BJ (cell line): ENCODE results near the gene TIMP1. TPM values are rescaled to one million over a fixed set of nuclear protein-coding genes. Genes with fewer than 3 reads are reported as not detected.

ENCODE experiments used
- CTCF ChIA-PET: fragments of 350-600 bp; formaldehyde crosslinking; extraction: SDS; loops from one replicate; lab custom pipeline; 2021; ENCODE audit warnings: antibody characterized with exemption, inconsistent platforms; lab: Yijun Ruan, JAX
- POLR2A ChIA-PET: fragments of 300-600 bp; sonication (Branson Sonifier 250); formaldehyde crosslinking; extraction: SDS; loops from one replicate; lab custom pipeline; 2021; ENCODE audit warnings: antibody characterized with exemption; lab: Charles Lee
- DNase-seq: peaks from one replicate; pipeline ENCODE4 v3.0.0-alpha.2; 2011; ENCODE audit warnings: low read depth
- H3K27me3 ChIP-seq: 2 replicates; pipeline ENCODE4 v1.6.0; 2011; ENCODE audit warnings: low read length; ENCODE audit not compliant: control insufficient read depth, insufficient read depth
- H3K36me3 ChIP-seq: 2 replicates; pipeline ENCODE4 v1.5.1; 2011; ENCODE audit warnings: low read length; ENCODE audit not compliant: control insufficient read depth, insufficient read depth
- H3K4me3 ChIP-seq: 2 replicates; pipeline ENCODE4 v1.5.1; 2011; ENCODE audit warnings: low read depth, mild to moderate bottlenecking, control low read depth, low read length
- CTCF ChIP-seq: IDR thresholded peaks from 2 replicates; pipeline ENCODE4 v1.5.1; 2011; ENCODE audit warnings: low read depth, mild to moderate bottlenecking, control low read depth, inconsistent platforms, low read length, moderate library complexity; ENCODE audit not compliant: insufficient read depth
- polyA plus RNA-seq: library from polyadenylated mRNA; depleted of rRNA; stranded (reverse); fragments of >200 nt; gene quantifications from 2 replicates; pipeline ENCODE4 v1.2.3, GENCODE V29; 2011

Gene TIMP1
- polyA plus RNA-seq, 1 experiment = 1,870 TPM

- DNase-seq = peak; percentile 43
- peak overlapping the region; percentile 27 for H3K4me3 ChIP-seq
- H3K36me3 ChIP-seq = peaks cover 7% of the 10 kb centered on the region
- ChIA-PET CTCF (interaction anchor here (1.2 to 1.5 kb wide), 2 partner anchors 9 to 71 kb away, joined by 3 to 5 read pairs; partner anchors contain the start of gene TIMP1), POLR2A (interaction anchor here (0.5 kb wide), 1 partner anchor 11 kb away, joined by 12 read pairs; no protein-coding TSS in a partner anchor)
- no peaks in the 10 kb centered on the region for H3K27me3 ChIP-seq
- no peak for TF ChIP-seq CTCF
Observed at GRCh38 chrX:47573341-47574075, 8.7 kb upstream of the TIMP1 start.

- POLR2A ChIA-PET = no interaction called here
- TF ChIP-seq CTCF = no peak
- Histone ChIP-seq H3K27me3 (no peaks in the 10 kb centered on the region), H3K4me3 (peak overlapping the region; percentile 27), H3K36me3 (peaks cover 6% of the 10 kb centered on the region)
- CTCF ChIA-PET = interaction anchor here (1.2 to 1.5 kb wide), 2 partner anchors 8 to 70 kb away, joined by 3 to 5 read pairs; partner anchors contain the start of gene TIMP1
- DNase-seq = no peak
Observed at GRCh38 chrX:47574076-47574546, 8.1 kb upstream of the TIMP1 start.

GRCh38 chrX:47574547-47575301 lies 7.5 kb upstream of the TIMP1 start:
- peak overlapping the region; percentile 11; the same call in 1 of the 2 replicates for H3K4me3 ChIP-seq
- no peak for DNase-seq
- POLR2A ChIA-PET = no interaction called here
- H3K27me3 ChIP-seq = no peaks in the 10 kb centered on the region
- CTCF ChIA-PET = no interaction called here
- no peak for TF ChIP-seq CTCF
- H3K36me3 ChIP-seq = peaks cover 6% of the 10 kb centered on the region

GRCh38 chrX:47576021-47576898 lies 6.0 kb upstream of the TIMP1 start:
- H3K27me3 ChIP-seq = no peaks in the 10 kb centered on the region
- DNase-seq = no peak
- no peak for TF ChIP-seq CTCF
- ChIA-PET CTCF (no interaction called here), POLR2A (no interaction called here)
- no peak overlapping the region for H3K4me3 ChIP-seq
- H3K36me3 ChIP-seq = peaks cover 3% of the 10 kb centered on the region
